DND-41 (cell line): ENCODE measurements around the gene SRP68.

ENCODE experiments used
- EZH2 ChIP-seq: IDR thresholded peaks from 3 replicates; pipeline ENCODE4 v1.6.1; 2012; ENCODE audit warnings: borderline replicate concordance, low read depth, mild to moderate bottlenecking, moderate library complexity, low read length, inconsistent platforms; ENCODE audit not compliant: severe bottlenecking
- TF ChIP-seq, protein P1 (sequence below): IDR thresholded peaks from 2 replicates; pipeline ENCODE4 v1.5.1; 2012; ENCODE audit warnings: borderline replicate concordance, low read length, moderate library complexity, mild to moderate bottlenecking; ENCODE audit not compliant: poor library complexity, severe bottlenecking; ENCODE audit errors: extremely low read depth

DNA sequence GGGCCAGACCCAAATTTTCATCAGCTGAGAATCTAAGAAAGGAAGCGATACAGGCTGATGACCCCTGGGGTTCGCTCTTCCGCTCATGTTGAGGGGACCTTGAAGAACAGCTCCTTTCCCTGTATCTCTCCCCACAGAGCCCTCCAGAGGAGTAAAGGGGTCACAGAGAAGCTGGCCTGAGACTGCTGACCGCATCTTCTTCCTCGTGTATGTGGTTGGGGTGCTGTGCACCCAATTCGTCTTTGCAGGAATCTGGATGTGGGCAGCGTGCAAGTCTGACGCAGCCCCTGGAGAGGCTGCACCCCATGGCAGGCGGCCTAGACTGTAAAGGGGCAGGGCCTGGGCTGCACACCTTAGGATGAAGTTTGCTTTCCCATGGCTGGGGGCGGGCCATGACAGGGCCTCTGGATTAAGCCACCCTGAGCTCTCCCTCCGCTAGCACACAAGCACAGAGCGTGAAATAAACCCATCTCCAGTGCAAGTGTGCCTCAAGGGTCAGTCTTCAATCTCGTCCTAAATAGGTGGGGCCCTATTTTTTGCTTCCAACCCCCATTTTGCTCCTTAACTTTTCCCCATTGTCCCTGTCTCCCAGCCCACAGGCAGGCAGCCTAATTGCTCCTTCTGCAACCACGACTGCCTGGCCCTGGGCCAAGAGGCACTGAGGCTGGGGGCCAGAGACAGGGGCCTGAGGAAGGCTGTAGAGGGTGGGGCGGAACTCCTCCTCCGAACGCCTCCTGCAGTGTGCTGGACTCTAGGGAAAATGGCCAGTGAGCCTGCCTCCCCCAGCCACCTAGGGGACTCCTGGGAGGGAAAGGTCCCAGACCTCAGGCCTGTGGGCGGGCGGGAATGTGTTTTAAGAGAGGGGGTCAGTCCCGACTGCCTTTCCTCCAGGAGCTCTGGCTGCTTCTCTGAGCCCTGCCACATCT, 10.3 kb upstream of the SRP68 start:
- TF ChIP-seq, protein P1, sequence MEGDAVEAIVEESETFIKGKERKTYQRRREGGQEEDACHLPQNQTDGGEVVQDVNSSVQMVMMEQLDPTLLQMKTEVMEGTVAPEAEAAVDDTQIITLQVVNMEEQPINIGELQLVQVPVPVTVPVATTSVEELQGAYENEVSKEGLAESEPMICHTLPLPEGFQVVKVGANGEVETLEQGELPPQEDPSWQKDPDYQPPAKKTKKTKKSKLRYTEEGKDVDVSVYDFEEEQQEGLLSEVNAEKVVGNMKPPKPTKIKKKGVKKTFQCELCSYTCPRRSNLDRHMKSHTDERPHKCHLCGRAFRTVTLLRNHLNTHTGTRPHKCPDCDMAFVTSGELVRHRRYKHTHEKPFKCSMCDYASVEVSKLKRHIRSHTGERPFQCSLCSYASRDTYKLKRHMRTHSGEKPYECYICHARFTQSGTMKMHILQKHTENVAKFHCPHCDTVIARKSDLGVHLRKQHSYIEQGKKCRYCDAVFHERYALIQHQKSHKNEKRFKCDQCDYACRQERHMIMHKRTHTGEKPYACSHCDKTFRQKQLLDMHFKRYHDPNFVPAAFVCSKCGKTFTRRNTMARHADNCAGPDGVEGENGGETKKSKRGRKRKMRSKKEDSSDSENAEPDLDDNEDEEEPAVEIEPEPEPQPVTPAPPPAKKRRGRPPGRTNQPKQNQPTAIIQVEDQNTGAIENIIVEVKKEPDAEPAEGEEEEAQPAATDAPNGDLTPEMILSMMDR, result no peak
- no peak for TF ChIP-seq EZH2
